Omental fat pad (tissue), 4 donors: ENCODE results near the gene TSTD1. TPM values are rescaled to one million over a fixed set of nuclear protein-coding genes. Genes with fewer than 3 reads are reported as not detected.

ENCODE experiments used
- ATAC-seq: fragments of 150-250 bp; one replicate; pipeline ENCODE4 v1.9.1; 2016; ENCODE audit warnings: mild to moderate bottlenecking, moderate library complexity; ENCODE audit not compliant: low FRiP score
- DNase-seq: peaks from one replicate; pipeline ENCODE4 v3.0.0-alpha.2; 2019; ENCODE audit warnings: low spot score
- CTCF ChIP-seq, 3 donors: fragments of 450-650 bp; IDR thresholded peaks; one replicate each; pipeline ENCODE4 v1.5.1; 2016 to 2017; ENCODE audit warnings: antibody characterized with exemption in 3 of 3, mild to moderate bottlenecking in 3 of 3, moderate library complexity in 2 of 3
- total RNA-seq, 4 donors: library from RNA; depleted of rRNA; stranded (reverse); fragments of >200 nt; gene quantifications; one replicate each; pipeline ENCODE4 v1.1.0, GENCODE V29; 2016

TSTD1 gene
- total RNA-seq, 4 donors from 2014 or later: 26.0 to 43.1 (median 30.5) TPM

- TF ChIP-seq CTCF (IDR thresholded peaks at IDR 0.05): no peak
- ATAC-seq (no peak), DNase-seq (no peak)
Observed at GRCh38 chr1:161054232-161054631, 15.5 kb upstream of the TSTD1 start.

- no peak for ATAC-seq
- TF ChIP-seq CTCF (IDR thresholded peaks at IDR 0.05): no peak
- DNase-seq: no peak
Observed at GRCh38 chr1:161052899-161053298, 14.1 kb upstream of the TSTD1 start.

GRCh38 chr1:161051219-161051618 is 12.5 kb upstream of the TSTD1 start:
- ATAC-seq (no peak), DNase-seq (no peak)
- no peak for TF ChIP-seq CTCF (IDR thresholded peaks at IDR 0.05)

GRCh38 chr1:161048949-161049722 is 10.4 kb upstream of the TSTD1 start:
- TF ChIP-seq CTCF (IDR thresholded peaks at IDR 0.05): no peak
- DNase-seq (no peak), ATAC-seq (no peak)

- DNase-seq (no peak), ATAC-seq (no peak)
- TF ChIP-seq CTCF (IDR thresholded peaks at IDR 0.05): no peak
Observed at GRCh38 chr1:161047436-161048420, 9.0 kb upstream of the TSTD1 start.

- no peak for TF ChIP-seq CTCF (IDR thresholded peaks at IDR 0.05)
- DNase-seq: no peak
- no peak for ATAC-seq
Observed at GRCh38 chr1:161046605-161047228, 8.0 kb upstream of the TSTD1 start.
